Measurements from ENCODE around the gene PRKAG3.
"Not testable (repeated sequence)": the region's sequence is repeated elsewhere in the genome, so short reads cannot be mapped to it uniquely, and the experiment has no call there.

Gene PRKAG3

DNA sequence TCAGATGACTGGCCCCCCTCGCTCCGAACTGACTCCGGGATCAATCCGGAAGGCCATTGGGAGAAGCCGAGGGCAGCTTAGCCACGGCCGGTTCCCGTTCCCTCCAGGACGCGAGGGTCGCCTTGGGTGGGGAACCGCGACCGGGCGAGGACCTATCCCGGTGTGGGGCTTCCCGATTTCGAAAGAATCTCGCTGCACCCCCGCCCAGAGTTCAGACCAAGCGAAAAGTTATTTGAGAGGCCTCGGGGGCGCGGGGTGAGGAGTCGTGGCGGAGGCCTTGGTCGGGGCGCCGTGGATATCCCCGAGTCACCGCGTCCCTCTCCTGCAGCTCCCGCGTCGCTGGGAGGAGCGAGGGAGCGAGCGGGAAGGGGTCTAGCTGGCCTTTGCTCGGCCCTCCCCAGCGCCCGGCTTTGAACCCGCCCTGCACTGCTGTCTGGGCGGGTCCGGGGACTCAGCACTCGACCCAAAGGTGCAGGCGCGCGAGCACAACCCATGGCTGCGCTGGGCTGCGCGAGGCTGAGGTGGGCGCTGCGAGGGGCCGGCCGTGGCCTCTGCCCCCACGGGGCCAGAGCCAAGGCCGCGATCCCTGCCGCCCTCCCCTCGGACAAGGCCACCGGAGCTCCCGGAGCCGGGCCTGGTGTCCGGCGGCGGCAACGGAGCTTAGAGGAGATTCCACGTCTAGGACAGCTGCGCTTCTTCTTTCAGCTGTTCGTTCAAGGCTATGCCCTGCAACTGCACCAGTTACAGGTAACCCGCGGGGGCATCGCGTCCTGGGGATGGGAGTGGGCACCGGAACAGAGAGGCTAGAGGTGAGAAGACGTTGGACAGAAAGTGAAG is 49.7 kb downstream of the PRKAG3 start, which contains the start of gene CYP27A1:
Gene CYP27A1 (plus strand): TSS at position 457 of the 837 bp plus-strand sequence. CDS start 36 bp downstream, at position 493.
- peak; percentile 26 for DNase-seq (ENCODE audit: low read depth)

DNA sequence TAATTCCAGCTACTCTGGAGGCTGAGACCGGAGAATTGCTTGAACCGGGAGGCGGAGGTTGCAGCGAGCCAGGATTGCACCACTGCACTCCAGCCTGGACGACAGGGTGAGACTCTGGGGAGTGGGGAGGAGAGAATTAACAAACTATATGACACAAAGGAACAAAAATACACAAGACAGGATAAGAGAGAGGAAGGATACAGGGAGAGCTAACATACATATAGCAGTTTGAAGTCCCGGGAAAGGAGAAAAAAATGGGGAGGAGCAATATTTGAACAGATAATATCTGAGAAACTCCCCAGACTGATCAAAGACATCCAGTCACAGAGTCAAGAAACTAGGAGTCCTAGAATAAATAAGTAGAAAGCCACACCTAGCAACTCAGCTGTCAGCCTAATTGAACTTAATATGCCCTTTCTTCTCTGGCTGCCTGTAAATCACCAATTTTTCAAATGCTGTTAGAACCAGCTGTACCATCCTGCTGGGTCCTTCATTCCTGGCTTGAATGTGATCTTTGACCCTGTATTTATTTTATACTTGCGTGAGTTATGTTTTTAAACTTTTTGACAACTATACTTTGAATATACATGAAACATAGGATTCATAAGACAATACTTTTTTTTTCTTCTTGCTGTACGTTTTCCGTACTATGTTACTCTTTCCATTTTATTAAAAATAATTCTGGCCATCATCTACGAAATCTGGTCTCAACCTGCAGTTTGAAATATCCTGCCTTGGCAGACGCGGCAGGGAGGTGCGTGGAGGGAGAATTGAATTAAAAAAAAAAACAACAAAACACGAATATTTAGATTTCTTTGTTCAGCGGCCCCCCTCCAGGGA is 50.5 kb downstream of the PRKAG3 start:
- no peak for DNase-seq (ENCODE audit: low read depth)

DNA sequence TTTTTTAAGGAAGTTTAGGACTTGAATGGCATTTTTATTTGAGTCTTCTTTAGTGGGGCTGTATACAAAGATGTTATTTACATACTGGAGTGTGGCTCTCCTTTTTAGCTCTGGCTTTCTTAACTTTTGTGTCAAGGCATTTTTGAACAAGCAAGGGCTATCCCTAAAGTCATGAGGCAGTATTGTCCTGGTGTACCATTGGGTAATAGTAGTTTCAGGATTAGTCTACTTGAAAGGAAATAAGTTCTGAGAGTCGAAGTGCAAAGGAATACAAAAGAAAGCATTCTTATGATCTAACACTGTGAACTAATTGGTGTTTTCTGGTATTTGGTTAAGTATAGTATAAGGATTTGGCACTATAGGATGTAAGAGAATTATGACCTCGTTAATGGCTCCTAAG is 51.6 kb downstream of the PRKAG3 start:
- no peak for DNase-seq (ENCODE audit: low read depth)

DNA sequence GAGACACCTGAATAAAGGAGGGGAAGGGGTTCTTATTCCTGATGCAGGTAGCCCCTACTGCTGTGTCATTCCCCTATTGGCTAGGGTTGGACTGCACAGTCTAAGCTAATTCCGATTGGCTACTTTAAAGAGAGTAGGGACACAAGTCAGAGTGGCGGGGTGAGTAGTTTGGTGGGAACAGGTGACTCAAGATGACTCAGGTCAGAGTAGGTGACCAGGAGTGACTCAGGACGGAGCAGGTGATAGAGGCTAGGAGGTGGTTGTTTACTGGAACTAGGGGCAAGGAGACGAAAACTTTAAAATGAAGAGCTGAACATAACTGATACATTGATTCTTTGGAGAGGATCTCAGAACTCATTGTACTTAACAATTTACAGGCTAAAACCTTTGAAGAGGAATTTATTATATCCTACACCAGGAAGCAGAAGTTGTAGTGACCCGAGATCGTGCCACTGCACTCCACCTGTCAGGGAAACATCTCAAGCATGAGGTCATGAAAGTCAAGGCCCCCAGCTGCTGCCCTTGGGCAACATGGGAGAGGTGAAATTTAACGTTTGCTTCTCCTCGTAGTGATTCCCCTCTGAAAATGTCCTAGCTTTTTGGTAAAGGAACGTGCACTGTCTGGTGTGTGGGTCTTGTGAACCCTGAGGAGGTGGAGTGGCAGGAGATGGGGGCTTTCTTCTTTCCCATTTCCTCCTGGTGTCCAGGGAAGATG is 54.2 kb downstream of the PRKAG3 start:
- no peak for DNase-seq (ENCODE audit: low read depth)

DNA sequence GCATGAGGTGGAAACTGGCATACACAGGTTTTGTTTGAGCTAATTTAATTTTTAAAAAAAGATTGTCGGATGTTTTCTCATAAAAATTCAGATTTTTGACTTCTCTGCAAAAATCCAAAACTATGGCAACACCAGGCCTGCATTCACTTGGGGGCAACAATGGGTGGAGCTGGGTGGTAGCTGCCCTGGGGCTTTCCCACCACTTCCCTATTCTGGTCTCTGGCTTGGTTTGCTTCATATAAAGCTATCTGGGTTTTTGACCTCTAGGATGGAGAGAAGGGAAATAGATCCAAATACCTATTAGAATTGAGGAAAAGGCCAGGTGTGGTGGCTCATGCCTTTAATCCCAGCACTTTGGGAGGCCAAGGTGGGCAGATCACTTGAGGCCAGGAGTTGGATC is 55.1 kb downstream of the PRKAG3 start:
- no peak for DNase-seq (ENCODE audit: low read depth)

DNA sequence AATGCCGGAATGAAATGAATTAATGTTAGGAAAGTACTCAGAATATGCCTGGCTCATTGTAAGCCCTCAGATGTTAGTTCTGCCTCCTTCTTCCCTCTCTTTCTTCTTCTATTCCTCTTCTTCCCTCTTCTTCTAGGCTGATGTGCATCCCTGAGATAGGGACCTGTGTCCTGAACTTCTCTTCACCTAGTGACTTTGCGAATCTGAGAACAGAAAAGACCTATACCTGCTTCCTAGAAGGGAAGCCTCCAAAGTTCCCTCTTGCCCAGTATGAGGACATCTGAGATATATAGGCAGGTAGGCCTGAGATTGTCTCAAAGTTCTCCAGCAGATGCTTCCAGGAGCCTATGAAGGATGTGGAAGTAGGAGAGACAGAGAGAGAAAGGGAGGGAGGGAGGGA is 57.7 kb downstream of the PRKAG3 start:
- no peak for DNase-seq (ENCODE audit: low read depth)

DNA sequence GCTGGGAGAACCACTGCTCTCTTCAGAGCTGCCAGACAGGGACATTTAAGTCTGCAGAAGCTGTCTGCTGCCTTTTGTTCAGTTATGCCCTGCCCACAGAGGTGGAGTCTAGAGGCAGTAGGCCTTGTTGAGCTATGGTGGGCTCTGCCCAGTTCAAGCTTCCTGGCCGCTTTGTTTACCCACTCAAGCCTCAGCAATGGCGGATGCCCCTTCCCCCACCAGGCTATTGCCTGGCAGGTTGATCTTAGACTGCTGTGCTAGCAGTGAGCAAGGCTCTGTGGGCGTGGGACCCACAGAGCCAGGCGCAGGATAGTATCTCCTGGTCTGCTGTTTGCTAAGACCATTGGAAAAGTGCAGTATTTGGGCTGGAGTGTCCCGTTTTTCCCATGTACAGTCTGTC is 58.8 kb downstream of the PRKAG3 start:
- DNase-seq (ENCODE audit: low read depth) = not testable (repeated sequence)
